Stimulated activated naive CD8-positive, alpha-beta T cell treated with anti-CD3 and anti-CD28 coated beads, Interleukin-15, amount 100 ng/mL, for 72 hours (primary cell): ENCODE data around the gene BBLN.
"Not testable (repeated sequence)": the region's sequence is repeated elsewhere in the genome, so short reads cannot be mapped to it uniquely, and the experiment has no call there.

Source experiments
- ATAC-seq: fragments of 150-1000 bp; cut with Tn5 transposase; 2 replicates; pipeline ENCODE4 v1.10.0; 2021; ENCODE audit warnings: mild to moderate bottlenecking, moderate library complexity
- DNase-seq, 2 donors: peaks; one replicate each; pipeline ENCODE4 v3.0.0; 2021 to 2022
- H3K27ac Mint-ChIP-seq, 2 donors: one replicate each; pipeline ENCODE4 v1.8.0; 2022; ENCODE audit warnings: mild to moderate bottlenecking in 2 of 2, mixed read lengths in 2 of 2, moderate library complexity in 2 of 2
- H3K27me3 Mint-ChIP-seq: one replicate; pipeline ENCODE4 v1.8.0; 2022; ENCODE audit warnings: mixed read lengths
- H3K4me1 Mint-ChIP-seq: one replicate; pipeline ENCODE4 v1.8.0; 2022; ENCODE audit warnings: mild to moderate bottlenecking, mixed read lengths
- H3K4me3 Mint-ChIP-seq, 2 donors: one replicate each; pipeline ENCODE4 v1.8.0; 2022; ENCODE audit warnings: mild to moderate bottlenecking in 2 of 2, mixed read lengths in 2 of 2, moderate library complexity in 1 of 2
- H3K9me3 Mint-ChIP-seq, 2 donors: one replicate each; pipeline ENCODE4 v1.8.0; 2022; ENCODE audit warnings: mixed read lengths in 2 of 2

BBLN gene

GRCh38 chr9:128121466-128121810, 38.6 kb upstream of the BBLN start:
- Mint-ChIP-seq H3K27ac (no peak overlapping the region), H3K4me3 (no peak overlapping the region), H3K4me1 (peaks cover 35% of the 10 kb centered on the region), H3K9me3 (no peaks in the 10 kb centered on the region), H3K27me3 (no peaks in the 10 kb centered on the region)
- ATAC-seq (no peak), DNase-seq (no peak)

GRCh38 chr9:128121924-128122808, 37.9 kb upstream of the BBLN start:
- H3K4me3 Mint-ChIP-seq, result no peak overlapping the region
- H3K9me3 Mint-ChIP-seq, result no peaks in the 10 kb centered on the region
- ATAC-seq, result no peak
- H3K4me1 Mint-ChIP-seq, result peaks cover 39% of the 10 kb centered on the region
- no peak for DNase-seq
- no peak overlapping the region for H3K27ac Mint-ChIP-seq
- no peaks in the 10 kb centered on the region for H3K27me3 Mint-ChIP-seq

- Mint-ChIP-seq H3K27ac (no peak overlapping the region), H3K4me3 (no peak overlapping the region), H3K9me3 (no peaks in the 10 kb centered on the region), H3K27me3 (no peaks in the 10 kb centered on the region), H3K4me1 (peaks cover 34% of the 10 kb centered on the region)
- no peak for ATAC-seq
- no peak for DNase-seq
Measured at GRCh38 chr9:128122809-128123175, 37.3 kb upstream of the BBLN start.

GRCh38 chr9:128123451-128124080, 36.5 kb upstream of the BBLN start:
- Mint-ChIP-seq H3K4me1 (peaks cover 34% of the 10 kb centered on the region), H3K4me3 (no peak overlapping the region), H3K27ac (peak overlapping the region in 1 of 2 donors; percentile 30), H3K27me3 (no peaks in the 10 kb centered on the region), H3K9me3 (no peaks in the 10 kb centered on the region)
- DNase-seq, result no peak
- no peak for ATAC-seq

GRCh38 chr9:128124451-128124850, 35.6 kb upstream of the BBLN start:
- Mint-ChIP-seq H3K4me3 (no peak overlapping the region), H3K4me1 (peaks cover 41% of the 10 kb centered on the region)

GRCh38 chr9:128124873-128125579, 35.0 kb upstream of the BBLN start:
- no peaks in the 10 kb centered on the region for H3K9me3 Mint-ChIP-seq
- peak overlapping the region in 1 of 2 donors; percentile 61 for H3K27ac Mint-ChIP-seq
- peaks cover 44% of the 10 kb centered on the region for H3K4me1 Mint-ChIP-seq
- peak overlapping the region; percentile 19 to 20 for H3K4me3 Mint-ChIP-seq
- ATAC-seq (no peak), DNase-seq (peak in 1 of 2 donors; percentile 50)
- H3K27me3 Mint-ChIP-seq, result no peaks in the 10 kb centered on the region

More at GRCh38 chr9:128124451-128124850, 35.6 kb upstream of the BBLN start:
- no peaks in the 10 kb centered on the region for H3K27me3 Mint-ChIP-seq
- H3K9me3 Mint-ChIP-seq, result no peaks in the 10 kb centered on the region
- no peak for ATAC-seq
- DNase-seq, result no peak
- H3K27ac Mint-ChIP-seq, result no peak overlapping the region

- Mint-ChIP-seq H3K9me3 (no peaks in the 10 kb centered on the region), H3K4me3 (peak overlapping the region; percentile 98 to 99), H3K27me3 (no peaks in the 10 kb centered on the region), H3K4me1 (peaks cover 44% of the 10 kb centered on the region), H3K27ac (peak overlapping the region in 1 of 2 donors; percentile 55)
- ATAC-seq (no peak), DNase-seq (no peak)
Measured at GRCh38 chr9:128125580-128126354, 34.3 kb upstream of the BBLN start.

GRCh38 chr9:128127568-128127989, 32.5 kb upstream of the BBLN start, which contains the start of gene PTGES2:
PTGES2 (minus strand) TSS chr9:128127729; CDS start chr9:128127717, 12 bp downstream.
- Mint-ChIP-seq H3K9me3 (no peaks in the 10 kb centered on the region), H3K27me3 (peaks cover 6% of the 10 kb centered on the region), H3K27ac (peak within 1 kb of the TSS; percentile 98 to 100), H3K4me3 (peak within 1 kb of the TSS; percentile 98 to 99), H3K4me1 (peaks cover 44% of the 10 kb centered on the region)
- peak; percentile 82 for ATAC-seq
- DNase-seq, result peak; percentile 85

- no peaks in the 10 kb centered on the region for H3K9me3 Mint-ChIP-seq
- H3K4me1 Mint-ChIP-seq, result peaks cover 47% of the 10 kb centered on the region
- H3K27me3 Mint-ChIP-seq, result peaks cover 12% of the 10 kb centered on the region
- peak overlapping the region; percentile 98 to 100 for H3K27ac Mint-ChIP-seq
- H3K4me3 Mint-ChIP-seq, result peak overlapping the region; percentile 98 to 99
- ATAC-seq (peak; percentile 88), DNase-seq (peak; percentile 91)
Measured at GRCh38 chr9:128127990-128128835, 31.9 kb upstream of the BBLN start.

GRCh38 chr9:128128836-128129590, 31.1 kb upstream of the BBLN start:
- peak overlapping the region; percentile 98 to 99 for H3K4me3 Mint-ChIP-seq
- H3K27me3 Mint-ChIP-seq, result peaks cover 20% of the 10 kb centered on the region
- H3K4me1 Mint-ChIP-seq, result peaks cover 51% of the 10 kb centered on the region
- DNase-seq (no peak), ATAC-seq (no peak)
- no peak overlapping the region for H3K27ac Mint-ChIP-seq
- no peaks in the 10 kb centered on the region for H3K9me3 Mint-ChIP-seq

- not testable (repeated sequence) for H3K27ac Mint-ChIP-seq, H3K4me3 Mint-ChIP-seq, ATAC-seq, H3K9me3 Mint-ChIP-seq
- Mint-ChIP-seq H3K27me3 (peaks cover 28% of the 10 kb centered on the region), H3K4me1 (peaks cover 47% of the 10 kb centered on the region)
- peak; percentile 41 to 62 for DNase-seq
Measured at GRCh38 chr9:128129976-128130590, 30.0 kb upstream of the BBLN start.

GRCh38 chr9:128130651-128131050, 29.4 kb upstream of the BBLN start:
- not testable (repeated sequence) for H3K4me3 Mint-ChIP-seq, DNase-seq, H3K27ac Mint-ChIP-seq, H3K9me3 Mint-ChIP-seq, ATAC-seq
- Mint-ChIP-seq H3K27me3 (peaks cover 30% of the 10 kb centered on the region), H3K4me1 (peaks cover 45% of the 10 kb centered on the region)

GRCh38 chr9:128131346-128131745, 28.7 kb upstream of the BBLN start:
- not testable (repeated sequence) for ATAC-seq, DNase-seq, H3K27ac Mint-ChIP-seq, H3K4me3 Mint-ChIP-seq, H3K9me3 Mint-ChIP-seq
- H3K4me1 Mint-ChIP-seq, result peaks cover 43% of the 10 kb centered on the region
- H3K27me3 Mint-ChIP-seq, result peaks cover 35% of the 10 kb centered on the region
